Peyer's patch (tissue), 4 donors: ENCODE data around the gene ENDOD1.

Experiments used
- CTCF ChIP-seq, 6 experiments: fragments of 450-650 bp in 4 of 6; fragments of 200-600 bp in 2 of 6; sonication (generic) in 1 of 6; IDR thresholded peaks; one replicate each; pipeline ENCODE4 v1.5.1; 2017 to 2019; ENCODE audit warnings: antibody characterized with exemption in 6 of 6, mild to moderate bottlenecking in 3 of 6, moderate library complexity in 1 of 6
- POLR2A ChIP-seq, 2 donors: fragments of 450-650 bp; IDR thresholded peaks; one replicate each; pipeline ENCODE4 v1.5.1; 2017; ENCODE audit warnings: antibody characterized with exemption in 2 of 2, mild to moderate bottlenecking in 2 of 2, moderate library complexity in 2 of 2

GRCh38 chr11:95076981-95077380 is 12.7 kb upstream of the ENDOD1 start:
- TF ChIP-seq CTCF (IDR thresholded peaks at IDR 0.05) = no peak
- TF ChIP-seq POLR2A (IDR thresholded peaks at IDR 0.05) = no peak
